Skin epidermis (tissue), 12 donors: ENCODE results near the gene DENND1C.
A peak's percentile ranks its signal among the peaks of the same experiment; 100 is the strongest.

Source experiments
- H3K27ac ChIP-seq, 21 experiments: fragments of 200-600 bp; sonication (generic) in 11 of 21; one replicate each; pipeline ENCODE4 v1.5.0; 2020; ENCODE audit warnings: mild to moderate bottlenecking in 3 of 21, inconsistent platforms in 2 of 21, moderate library complexity in 2 of 21
- H3K4me3 ChIP-seq, 7 experiments: fragments of 200-600 bp; sonication (generic) in 2 of 7; one replicate each; pipeline ENCODE4 v1.5.0; 2020; ENCODE audit warnings: inconsistent platforms in 2 of 7, mild to moderate bottlenecking in 2 of 7, moderate library complexity in 1 of 7

The DENND1C gene

GRCh38 chr19:6481541-6482342 is at the start of gene DENND1C:
TSS of gene DENND1C (minus strand) at chr19:6481787. CDS start at chr19:6481695, 92 bp downstream.
- Histone ChIP-seq H3K4me3 (peak within 1 kb of the TSS; percentile 15 to 49 (median 35)), H3K27ac (peak within 1 kb of the TSS in 19 of 21 experiments; percentile 15 to 96 (median 79))

- H3K4me3 ChIP-seq: peak within 1 kb of the TSS; percentile 30 to 75 (median 52)
- peak within 1 kb of the TSS in 20 of 21 experiments; percentile 28 to 90 (median 74) for H3K27ac ChIP-seq
Measured at GRCh38 chr19:6530386-6531162, 49.0 kb upstream of the DENND1C start, which contains the start of gene TNFSF9. TSS of gene TNFSF9 (plus strand) at chr19:6531026. CDS start at chr19:6531037, 11 bp downstream.

GRCh38 chr19:6529937-6530385 is 48.4 kb upstream of the DENND1C start:
- Histone ChIP-seq H3K4me3 (peak overlapping the region in 4 of 7 experiments; percentile 37 to 75 (median 51)), H3K27ac (peak overlapping the region in 10 of 21 experiments; percentile 70 to 90 (median 82))

- H3K4me3 ChIP-seq: no peak overlapping the region
- H3K27ac ChIP-seq: no peak overlapping the region
Measured at GRCh38 chr19:6529351-6529750, 47.8 kb upstream of the DENND1C start.

GRCh38 chr19:6528544-6529121 is 47.0 kb upstream of the DENND1C start:
- Histone ChIP-seq H3K4me3 (no peak overlapping the region), H3K27ac (peak overlapping the region in 1 of 21 experiments; percentile 45)

GRCh38 chr19:6527893-6528543 is 46.4 kb upstream of the DENND1C start:
- Histone ChIP-seq H3K4me3 (no peak overlapping the region), H3K27ac (peak overlapping the region in 1 of 21 experiments; percentile 45)

GRCh38 chr19:6524311-6524710 is 42.7 kb upstream of the DENND1C start:
- no peak overlapping the region for H3K27ac ChIP-seq
- no peak overlapping the region for H3K4me3 ChIP-seq

- Histone ChIP-seq H3K4me3 (no peak overlapping the region), H3K27ac (peak overlapping the region in 2 of 21 experiments; percentile 28 to 29)
Measured at GRCh38 chr19:6522712-6523111, 41.1 kb upstream of the DENND1C start.

- Histone ChIP-seq H3K4me3 (no peak overlapping the region), H3K27ac (peak overlapping the region in 2 of 21 experiments; percentile 28 to 29)
Measured at GRCh38 chr19:6521718-6522646, 40.4 kb upstream of the DENND1C start.

GRCh38 chr19:6519289-6519688 is 37.7 kb upstream of the DENND1C start:
- Histone ChIP-seq H3K4me3 (no peak overlapping the region), H3K27ac (no peak overlapping the region)

- H3K4me3 ChIP-seq: no peak overlapping the region
- H3K27ac ChIP-seq: peak overlapping the region in 1 of 21 experiments; percentile 51
Measured at GRCh38 chr19:6518145-6518911, 36.7 kb upstream of the DENND1C start.

GRCh38 chr19:6516659-6517291 is 35.2 kb upstream of the DENND1C start:
- H3K4me3 ChIP-seq: peak overlapping the region; percentile 48 to 74 (median 61)
- peak overlapping the region in 20 of 21 experiments; percentile 22 to 83 (median 74) for H3K27ac ChIP-seq

- Histone ChIP-seq H3K27ac (peak overlapping the region in 20 of 21 experiments; percentile 22 to 83 (median 74)), H3K4me3 (peak overlapping the region; percentile 48 to 74 (median 61))
Measured at GRCh38 chr19:6516018-6516658, 34.6 kb upstream of the DENND1C start.

GRCh38 chr19:6514926-6515544 is 33.4 kb upstream of the DENND1C start:
- H3K27ac ChIP-seq: no peak overlapping the region
- no peak overlapping the region for H3K4me3 ChIP-seq

- Histone ChIP-seq H3K27ac (no peak overlapping the region), H3K4me3 (no peak overlapping the region)
Measured at GRCh38 chr19:6514089-6514488, 32.5 kb upstream of the DENND1C start.

GRCh38 chr19:6510618-6511017 is 29.0 kb upstream of the DENND1C start:
- Histone ChIP-seq H3K4me3 (no peak overlapping the region), H3K27ac (no peak overlapping the region)
